NCI-H2196 treated with DMSO at 0.1 percent for 48 hours (cell line): ENCODE data around the gene A1CF.

ENCODE experiments used
- DNase-seq: peaks from one replicate; lab custom pipeline; 2025; ENCODE audit not compliant: unreplicated experiment; lab: John Stamatoyannopoulos, UW

Gene A1CF

DNA sequence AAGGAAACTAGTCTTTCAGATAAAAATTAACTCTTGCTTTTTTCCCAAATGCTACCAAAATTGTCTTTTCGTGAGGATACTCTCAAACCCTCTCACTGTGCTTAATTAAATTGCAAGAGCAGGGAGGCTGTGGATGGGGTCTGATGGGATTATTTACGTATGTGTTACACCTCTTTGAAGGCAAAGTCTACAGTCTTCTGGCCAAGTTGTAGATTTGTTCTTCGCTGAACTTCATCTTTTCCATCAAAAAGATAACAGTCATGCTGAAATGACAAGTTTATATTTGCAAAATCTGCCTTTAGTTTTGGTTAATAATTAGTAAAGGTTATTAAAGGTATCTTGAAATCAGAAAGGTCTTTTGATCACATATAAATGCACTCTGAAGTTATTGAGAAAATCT is 22.7 kb downstream of the A1CF start:
- no peak for DNase-seq

DNA sequence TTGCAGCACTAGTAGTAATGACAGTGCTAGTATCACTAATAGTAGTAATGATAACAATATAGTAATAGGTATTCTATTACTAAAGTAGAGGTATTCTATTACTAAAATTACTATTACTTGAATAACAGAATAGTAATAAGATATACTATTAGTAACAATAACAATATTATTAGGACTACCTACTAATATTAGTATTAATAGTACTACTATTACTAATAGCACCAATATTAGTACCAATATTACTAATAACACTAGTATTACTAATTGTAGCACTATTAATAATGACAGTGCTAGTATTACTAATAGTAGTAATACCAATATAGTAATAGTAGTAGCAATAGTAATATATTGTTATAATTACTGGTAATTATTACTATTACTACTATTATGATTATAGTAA is 24.1 kb downstream of the A1CF start:
- no peak for DNase-seq

- DNase-seq: no peak
Observed at GRCh38 chr10:50857579-50857978, 27.8 kb downstream of the A1CF start.

- no peak for DNase-seq
Observed at GRCh38 chr10:50855461-50855860, 30.0 kb downstream of the A1CF start.

DNA sequence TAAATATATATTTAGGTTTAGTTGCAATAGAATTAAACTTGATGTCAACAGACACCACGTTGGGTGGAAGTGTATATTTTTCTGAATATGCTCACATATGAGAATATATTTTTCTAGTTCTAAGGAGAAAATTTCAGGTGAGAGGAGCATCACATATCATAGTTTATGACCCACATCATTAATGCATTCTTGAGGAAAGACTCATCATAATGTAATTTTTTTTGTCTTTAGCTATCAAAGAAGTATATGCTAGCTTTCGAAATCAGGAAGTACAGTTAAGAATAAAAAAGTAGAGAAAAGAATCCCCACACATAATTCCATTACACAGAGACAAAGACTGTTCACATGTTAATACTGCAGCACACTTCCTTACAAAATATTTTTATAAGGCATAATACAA is 30.4 kb downstream of the A1CF start:
- no peak for DNase-seq

DNA sequence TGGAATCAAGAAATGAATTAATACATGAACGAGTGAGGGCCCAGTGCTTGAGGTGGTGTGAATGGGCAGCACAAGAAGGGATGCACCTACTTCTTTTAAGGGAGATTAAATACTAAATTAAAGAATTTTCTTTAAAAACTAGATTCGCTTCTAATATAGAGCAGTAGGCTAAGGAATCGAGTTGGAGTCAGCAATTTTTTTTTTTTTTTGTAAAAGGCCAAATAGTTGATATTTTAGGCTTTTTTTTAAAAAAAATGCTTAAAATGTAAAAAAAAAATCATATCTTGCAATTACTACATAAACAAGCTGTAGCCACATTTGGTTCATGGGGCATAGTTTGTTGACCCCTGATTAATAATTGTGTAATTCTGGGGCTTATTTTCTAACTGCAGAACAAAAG is 31.9 kb downstream of the A1CF start:
- DNase-seq: no peak

DNA sequence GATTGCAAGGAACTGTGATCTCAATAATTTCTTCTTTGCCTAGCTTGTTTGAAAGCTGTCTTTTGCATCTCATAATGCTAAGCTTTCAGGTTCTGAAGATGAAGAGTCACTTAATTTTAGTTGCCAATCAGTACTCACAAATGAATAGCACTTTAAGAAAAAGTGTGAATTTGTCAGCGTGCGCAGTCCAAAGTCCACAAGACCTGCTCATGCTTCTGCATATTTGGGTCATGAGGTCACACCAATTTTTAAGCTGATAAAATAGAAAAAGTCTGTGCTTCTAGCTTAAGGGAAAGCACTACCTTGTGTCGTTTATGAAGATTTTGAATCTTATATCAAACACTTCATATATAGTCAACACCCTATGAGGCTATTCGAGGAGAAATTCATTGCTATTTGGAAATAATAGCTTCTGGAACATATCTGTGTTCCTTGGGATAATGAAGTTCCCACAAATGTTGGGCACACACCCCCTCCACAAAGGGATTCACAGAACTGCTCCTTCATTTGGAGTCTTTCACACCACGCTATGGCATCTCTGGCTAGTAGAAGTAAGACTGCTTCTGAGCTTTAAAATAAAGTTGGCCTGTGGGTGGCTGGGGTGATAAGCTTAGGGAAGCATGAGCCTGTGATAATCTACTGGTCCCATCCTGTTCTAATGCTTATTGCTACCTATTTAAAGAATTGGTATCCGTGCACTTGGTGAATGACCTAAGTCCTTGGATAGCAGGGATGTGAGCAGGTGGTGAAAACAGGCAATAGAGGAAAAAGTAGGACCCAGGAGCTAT is 33.3 kb downstream of the A1CF start:
- no peak for DNase-seq

GRCh38 chr10:50850578-50851230 is 34.7 kb downstream of the A1CF start:
- DNase-seq: no peak

GRCh38 chr10:50846753-50847152 is 38.7 kb downstream of the A1CF start:
- DNase-seq: no peak

GRCh38 chr10:50837095-50837494 is 48.3 kb downstream of the A1CF start:
- DNase-seq: no peak

- DNase-seq: no peak
Observed at GRCh38 chr10:50832171-50832751, 53.2 kb downstream of the A1CF start.

- DNase-seq: no peak
Observed at GRCh38 chr10:50830066-50830465, 55.4 kb downstream of the A1CF start.

DNA sequence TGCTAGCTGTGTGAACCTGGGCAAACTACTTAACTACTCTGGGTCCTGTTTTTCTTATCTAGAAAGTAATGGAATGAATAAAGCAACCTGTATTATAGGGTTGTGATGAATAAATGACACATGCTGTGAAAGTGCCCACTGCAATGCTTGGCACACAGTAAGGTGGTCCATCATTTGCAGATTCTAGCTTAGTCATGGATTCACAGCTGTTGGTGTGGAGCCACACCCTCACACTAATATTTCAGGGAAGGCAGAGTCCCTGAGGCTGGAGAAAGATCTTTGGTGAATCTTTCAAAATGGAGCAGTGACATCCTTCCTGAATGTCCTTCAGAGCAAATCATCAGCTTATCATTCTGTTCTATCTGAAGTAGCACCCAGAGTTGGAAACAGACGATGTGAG is 60.6 kb downstream of the A1CF start:
- DNase-seq: no peak

DNA sequence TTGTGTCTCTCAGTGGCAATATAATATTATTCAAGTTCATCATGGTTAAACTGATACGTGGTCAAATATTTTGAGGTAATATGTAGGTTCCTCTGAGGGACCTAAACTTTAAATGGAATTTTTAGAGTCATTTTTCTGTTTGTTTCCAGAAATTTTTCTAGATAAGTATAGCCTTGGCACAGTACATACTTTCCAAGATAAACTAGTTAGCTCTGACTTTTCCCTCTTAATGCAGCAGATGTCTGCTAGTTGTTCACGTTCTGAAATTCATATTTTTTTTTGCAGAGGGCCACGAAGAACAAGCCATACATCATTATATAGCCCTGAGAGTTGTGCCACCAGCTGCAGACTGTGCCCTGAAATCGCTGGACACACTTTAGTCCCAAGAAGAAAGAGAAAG is 61.6 kb downstream of the A1CF start:
- DNase-seq: no peak

DNA sequence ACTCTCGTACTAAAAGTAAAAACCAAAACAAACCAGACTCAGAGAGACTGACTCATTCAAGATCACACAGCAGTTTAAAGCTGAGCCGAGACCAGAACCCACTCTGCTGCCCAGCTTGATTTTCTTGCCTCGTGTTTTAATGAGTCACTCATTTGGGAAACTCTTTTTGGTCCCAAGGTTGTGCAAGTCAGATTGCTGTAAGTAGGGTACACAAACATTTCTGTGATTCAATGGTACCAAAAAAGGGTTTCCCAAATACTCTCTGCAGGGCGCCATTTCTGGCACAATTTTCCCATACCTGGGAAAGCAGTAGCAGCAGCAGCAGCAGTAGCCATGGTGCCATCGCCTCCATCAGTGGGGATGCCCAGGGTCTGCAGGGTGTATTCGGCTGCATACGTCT is 75.8 kb downstream of the A1CF start:
- DNase-seq: no peak

- no peak for DNase-seq
Observed at GRCh38 chr10:50807851-50808776, 77.3 kb downstream of the A1CF start.

DNA sequence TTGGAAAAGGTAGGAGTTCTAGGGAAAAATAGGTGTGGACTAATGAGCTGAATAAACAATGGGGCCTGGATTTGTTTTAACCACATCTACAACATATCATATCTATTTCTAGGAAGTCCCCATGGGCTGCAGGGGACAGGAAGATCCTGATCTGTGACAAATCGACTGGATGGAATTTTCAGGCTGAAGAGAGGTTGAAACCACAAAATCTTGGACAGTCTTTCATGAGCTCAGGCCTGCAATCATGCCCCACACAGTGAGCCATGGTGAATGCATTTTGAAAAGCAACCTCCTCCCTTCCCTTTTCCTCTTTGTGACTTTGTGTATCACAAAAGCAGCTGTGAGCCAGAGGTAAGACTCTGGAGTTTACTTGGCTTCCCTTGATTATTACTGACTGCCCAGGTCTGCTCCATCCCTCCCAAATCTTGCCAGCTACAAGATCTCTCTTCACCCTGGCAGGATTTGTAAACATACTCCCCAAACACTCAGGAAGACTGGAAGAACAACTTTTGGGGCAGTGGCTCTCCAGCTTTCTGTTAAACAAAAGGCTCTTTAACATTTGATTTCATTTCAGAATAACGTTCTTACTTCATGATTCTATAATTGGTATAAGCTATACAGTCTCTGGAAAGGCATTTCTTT is 79.3 kb downstream of the A1CF start:
- DNase-seq: no peak

GRCh38 chr10:50799595-50799994 is 85.8 kb downstream of the A1CF start:
- DNase-seq: no peak

GRCh38 chr10:50798297-50798696 is 87.1 kb downstream of the A1CF start:
- DNase-seq: no peak

- DNase-seq: no peak
Observed at GRCh38 chr10:50796693-50797092, 88.7 kb downstream of the A1CF start.

GRCh38 chr10:50794490-50794889 is 90.9 kb downstream of the A1CF start:
- no peak for DNase-seq
